ENCODE measurements around the gene CAMTA1. TPM values are rescaled to one million over a fixed set of nuclear protein-coding genes. Genes with fewer than 3 reads are reported as not detected.

The CAMTA1 gene
- polyA plus RNA-seq, 1 of the 3 experiments (the other 2 are of a cell fraction), result 63.1 TPM

GRCh38 chr1:6909857-6910256 lies 124.6 kb downstream of the CAMTA1 start (continued):
- no peak for TF ChIP-seq FOSL2 (IDR thresholded peaks at IDR 0.05; ENCODE audit: borderline replicate concordance, low read depth)
- TF ChIP-seq, protein P1, sequence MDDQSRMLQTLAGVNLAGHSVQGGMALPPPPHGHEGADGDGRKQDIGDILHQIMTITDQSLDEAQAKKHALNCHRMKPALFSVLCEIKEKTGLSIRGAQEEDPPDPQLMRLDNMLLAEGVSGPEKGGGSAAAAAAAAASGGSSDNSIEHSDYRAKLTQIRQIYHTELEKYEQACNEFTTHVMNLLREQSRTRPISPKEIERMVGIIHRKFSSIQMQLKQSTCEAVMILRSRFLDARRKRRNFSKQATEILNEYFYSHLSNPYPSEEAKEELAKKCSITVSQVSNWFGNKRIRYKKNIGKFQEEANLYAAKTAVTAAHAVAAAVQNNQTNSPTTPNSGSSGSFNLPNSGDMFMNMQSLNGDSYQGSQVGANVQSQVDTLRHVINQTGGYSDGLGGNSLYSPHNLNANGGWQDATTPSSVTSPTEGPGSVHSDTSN (IDR thresholded peaks at IDR 0.05), result no peak
- TF ChIP-seq TEAD4 (IDR thresholded peaks at IDR 0.05; ENCODE audit: borderline replicate concordance, insufficient read depth), result no peak

GRCh38 chr1:6911021-6911941 lies 126.0 kb downstream of the CAMTA1 start:
- no peaks in the 10 kb centered on the region for H4K20me1 ChIP-seq (ENCODE audit: insufficient read depth)
- no peak overlapping the region for H2AFZ ChIP-seq (ENCODE audit: low read depth)
- no peaks in the 10 kb centered on the region for H3K27me3 ChIP-seq (ENCODE audit: insufficient read depth)
- peaks cover 0 to 6% of the 10 kb centered on the region in 2 experiments; a peak in 1 of 4 replicates for H3K4me1 ChIP-seq (ENCODE audit: control insufficient read depth in 1 of 2, insufficient read depth in 2 of 2, low read depth in 1 of 2, low read length in 1 of 2)
- no peaks in the 10 kb centered on the region for H3K9me2 ChIP-seq
- CTCF ChIA-PET, result interaction anchor here (0.7 to 2.3 kb wide), 6 partner anchors 16 to 227 kb away, joined by 3 to 11 read pairs (median 3); no protein-coding TSS in a partner anchor
- no peak overlapping the region for H3K9ac ChIP-seq
- WGBS (ENCODE audit: low lambda C conversion rate), result 77% methylated on average over 10 of the region's 14 CpGs
- H3K79me2 ChIP-seq (ENCODE audit: insufficient read depth), result no peaks in the 10 kb centered on the region
- no peak overlapping the region for H3K27ac ChIP-seq (ENCODE audit: low read depth in 2 of 2, low read length in 1 of 2)
- H3K4me3 ChIP-seq (ENCODE audit: low read depth in 2 of 2, low read length in 1 of 2), result no peak overlapping the region
- H3K9me3 ChIP-seq, result no peaks in the 10 kb centered on the region
- DNase-seq, result no peak
- no peaks in the 10 kb centered on the region for H3F3A ChIP-seq (replicated peaks; ENCODE audit: insufficient read depth)
- TF ChIP-seq FOXM1 (IDR thresholded peaks at IDR 0.05; ENCODE audit: low read depth) (no peak), ELF1 (IDR thresholded peaks at IDR 0.05) (no peak), REST (IDR thresholded peaks at IDR 0.05; ENCODE audit: low read depth, low read length) (no peak), TEAD4 (IDR thresholded peaks at IDR 0.05; ENCODE audit: borderline replicate concordance, insufficient read depth) (no peak), MEF2A (IDR thresholded peaks at IDR 0.05; ENCODE audit: borderline replicate concordance, low read depth) (no peak), EP300 (IDR thresholded peaks at IDR 0.05; ENCODE audit: borderline replicate concordance in 1 of 2, low read depth in 1 of 2, low read length in 1 of 2) (no peak), USF2 (IDR thresholded peaks at IDR 0.05; ENCODE audit: borderline replicate concordance, low read depth, low read length) (no peak), TCF12 (IDR thresholded peaks at IDR 0.05) (no peak), POLR2AphosphoS5 (IDR thresholded peaks at IDR 0.05; ENCODE audit: low read depth, low read length) (no peak), JUND (IDR thresholded peaks at IDR 0.05) (no peak), TAF1 (IDR thresholded peaks at IDR 0.05; ENCODE audit: borderline replicate concordance, low read depth, low read length) (no peak), GATA2 (CRISPR knock-in tag; IDR thresholded peaks at IDR 0.05) (no peak), RCOR1 (IDR thresholded peaks at IDR 0.05; ENCODE audit: low read length) (no peak)
- TF ChIP-seq, protein P1 (IDR thresholded peaks at IDR 0.05), result no peak
- H3K36me3 ChIP-seq (replicated peaks in 1 of 2; ENCODE audit: control insufficient read depth in 1 of 2, insufficient read depth in 2 of 2, low read length in 1 of 2), result no peaks in the 10 kb centered on the region
- POLR2A ChIA-PET, result no interaction called here
- H3K4me2 ChIP-seq, result no peak overlapping the region
